Gastroesophageal sphincter (tissue), 4 donors: ENCODE measurements around the gene CERT1. TPM values are rescaled to one million over a fixed set of nuclear protein-coding genes. Genes with fewer than 3 reads are reported as not detected.
A peak's percentile ranks its signal among the peaks of the same experiment; 100 is the strongest.

ENCODE experiments used
- ATAC-seq: fragments of 150-250 bp; one replicate; pipeline ENCODE4 v1.9.1; 2016; ENCODE audit warnings: mild to moderate bottlenecking, moderate library complexity
- H3K27ac ChIP-seq, 4 donors: fragments of 200-600 bp; sonication (generic) in 3 of 4; 1 replicate in 3 of 4; 2 replicates in 1 of 4; pipeline ENCODE4 v1.5.1; 2016 to 2019
- H3K27me3 ChIP-seq: fragments of 200-600 bp; sonication (generic); one replicate; pipeline ENCODE4 v1.5.1; 2019
- H3K36me3 ChIP-seq, 2 donors: fragments of 200-600 bp; sonication (generic); one replicate each; pipeline ENCODE4 v1.5.1; 2019; ENCODE audit warnings: control low read depth in 1 of 2
- H3K4me1 ChIP-seq, 3 donors: fragments of 200-600 bp; sonication (generic); 1 replicate in 2 of 3; 2 replicates in 1 of 3; pipeline ENCODE4 v1.5.1; 2016 to 2019; ENCODE audit warnings: control low read depth in 2 of 3
- H3K4me3 ChIP-seq, 2 donors: fragments of 200-600 bp; sonication (generic); one replicate each; pipeline ENCODE4 v1.5.1; 2019; ENCODE audit warnings: mild to moderate bottlenecking in 1 of 2, moderate library complexity in 1 of 2
- H3K9me3 ChIP-seq, 3 donors: fragments of 200-600 bp; sonication (generic); one replicate each; pipeline ENCODE4 v1.5.1; 2017 to 2019; ENCODE audit warnings: control low read depth in 2 of 3
- EP300 ChIP-seq: sonication (generic); formaldehyde crosslinking; IDR thresholded peaks from one replicate; pipeline ENCODE4 v1.6.1; 2017; ENCODE audit warnings: antibody characterized with exemption, mild to moderate bottlenecking
- POLR2A ChIP-seq, 2 donors: fragments of 450-650 bp; IDR thresholded peaks; one replicate each; pipeline ENCODE4 v1.6.1; 2017; ENCODE audit warnings: antibody characterized with exemption in 2 of 2, mild to moderate bottlenecking in 2 of 2, moderate library complexity in 1 of 2
- POLR2AphosphoS5 ChIP-seq: sonication (generic); formaldehyde crosslinking; IDR thresholded peaks from one replicate; pipeline ENCODE4 v1.6.1; 2017; ENCODE audit warnings: antibody characterized with exemption
- WGBS, 2 donors: methylation state at CpG; one replicate each; pipeline ENCODE4 v1.1.5; 2018; ENCODE audit warnings: low coverage in 1 of 2; 5-methylcytosine and 5-hydroxymethylcytosine counted together
- total RNA-seq, 4 donors: library from RNA; depleted of rRNA; stranded (reverse); fragments of >200 nt; gene quantifications; one replicate each; pipeline ENCODE4 v1.1.0, GENCODE V29; 2016
- TF ChIP-seq, protein P1 (sequence below), 4 experiments: fragments of 200-600 bp in 2 of 4; fragments of 450-650 bp in 2 of 4; sonication (generic) in 1 of 4; IDR thresholded peaks; one replicate each; pipeline ENCODE4 v1.5.1; 2017 to 2019; ENCODE audit warnings: antibody characterized with exemption in 4 of 4, mild to moderate bottlenecking in 2 of 4, moderate library complexity in 2 of 4

CERT1 gene
- total RNA-seq, 4 donors from 2014 or later, result 23.4 to 46.5 (median 36.6) TPM

DNA sequence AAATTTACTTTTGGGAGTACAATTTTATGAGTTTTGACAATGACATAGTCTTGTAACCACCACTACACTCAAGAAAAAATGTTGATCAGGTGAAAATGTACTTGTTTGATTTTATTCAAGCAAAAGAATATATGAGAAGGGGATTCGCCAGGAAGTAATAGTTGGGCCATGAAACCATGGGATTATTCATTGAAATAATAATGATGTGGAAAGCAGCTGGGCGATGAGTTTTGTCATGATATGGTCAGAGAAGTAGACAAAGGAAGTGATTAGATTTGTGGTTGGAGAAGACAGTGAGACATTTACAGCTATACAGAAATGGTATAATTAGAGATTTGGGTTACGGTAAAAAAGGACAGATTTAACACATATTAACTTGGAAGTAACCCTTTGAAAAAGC, 163.2 kb downstream of the CERT1 start:
- H3K9me3 ChIP-seq, result no peaks in the 10 kb centered on the region
- H3K36me3 ChIP-seq, result peaks cover 15 to 96% of the 10 kb centered on the region in 2 donors
- no peak overlapping the region for H3K4me3 ChIP-seq
- H3K27ac ChIP-seq, result no peak overlapping the region
- 85 to 92% methylated on average over 3 of the region's 3 CpGs for WGBS, 2 donors
- no peaks in the 10 kb centered on the region for H3K27me3 ChIP-seq
- no peaks in the 10 kb centered on the region for H3K4me1 ChIP-seq
- no peak for ATAC-seq
- TF ChIP-seq POLR2A (IDR thresholded peaks at IDR 0.05), result no peak
- TF ChIP-seq, protein P1, sequence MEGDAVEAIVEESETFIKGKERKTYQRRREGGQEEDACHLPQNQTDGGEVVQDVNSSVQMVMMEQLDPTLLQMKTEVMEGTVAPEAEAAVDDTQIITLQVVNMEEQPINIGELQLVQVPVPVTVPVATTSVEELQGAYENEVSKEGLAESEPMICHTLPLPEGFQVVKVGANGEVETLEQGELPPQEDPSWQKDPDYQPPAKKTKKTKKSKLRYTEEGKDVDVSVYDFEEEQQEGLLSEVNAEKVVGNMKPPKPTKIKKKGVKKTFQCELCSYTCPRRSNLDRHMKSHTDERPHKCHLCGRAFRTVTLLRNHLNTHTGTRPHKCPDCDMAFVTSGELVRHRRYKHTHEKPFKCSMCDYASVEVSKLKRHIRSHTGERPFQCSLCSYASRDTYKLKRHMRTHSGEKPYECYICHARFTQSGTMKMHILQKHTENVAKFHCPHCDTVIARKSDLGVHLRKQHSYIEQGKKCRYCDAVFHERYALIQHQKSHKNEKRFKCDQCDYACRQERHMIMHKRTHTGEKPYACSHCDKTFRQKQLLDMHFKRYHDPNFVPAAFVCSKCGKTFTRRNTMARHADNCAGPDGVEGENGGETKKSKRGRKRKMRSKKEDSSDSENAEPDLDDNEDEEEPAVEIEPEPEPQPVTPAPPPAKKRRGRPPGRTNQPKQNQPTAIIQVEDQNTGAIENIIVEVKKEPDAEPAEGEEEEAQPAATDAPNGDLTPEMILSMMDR (IDR thresholded peaks at IDR 0.05), result no peak
- TF ChIP-seq EP300, result no peak
- TF ChIP-seq POLR2AphosphoS5, result no peak

DNA sequence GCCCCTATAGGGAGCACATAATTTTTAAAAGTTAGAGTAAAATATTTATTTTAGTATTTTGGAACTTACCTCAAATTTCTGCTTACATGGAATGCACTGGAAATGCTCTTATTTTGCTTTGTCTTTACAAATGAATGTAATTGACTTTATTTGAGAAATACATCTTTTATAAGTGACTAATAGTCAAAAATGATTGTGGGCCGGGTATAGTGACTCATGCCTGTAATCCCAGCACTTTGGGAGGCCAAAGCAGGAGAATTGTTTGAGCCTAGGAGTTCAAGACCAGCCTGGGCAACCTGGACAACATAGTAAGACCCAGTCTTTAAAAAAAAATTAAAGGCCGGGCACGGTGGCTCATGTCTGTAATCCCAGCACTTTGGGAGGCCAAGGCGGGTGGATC, 168.6 kb downstream of the CERT1 start:
- TF ChIP-seq EP300, result no peak
- no peak for TF ChIP-seq POLR2A (IDR thresholded peaks at IDR 0.05)
- TF ChIP-seq POLR2AphosphoS5, result no peak
- TF ChIP-seq, protein P1 (IDR thresholded peaks at IDR 0.05), result no peak
- H3K4me3 ChIP-seq, result no peak overlapping the region
- ATAC-seq, result no peak
- 83 to 86% methylated on average over 1 to 4 of the region's 4 CpGs for WGBS, 2 donors
- H3K4me1 ChIP-seq, result peaks cover 0 to 16% (median 3%) of the 10 kb centered on the region in 3 donors
- H3K9me3 ChIP-seq, result no peaks in the 10 kb centered on the region
- no peak overlapping the region for H3K27ac ChIP-seq
- H3K27me3 ChIP-seq, result no peaks in the 10 kb centered on the region
- peaks cover 3 to 45% of the 10 kb centered on the region in 2 donors for H3K36me3 ChIP-seq

DNA sequence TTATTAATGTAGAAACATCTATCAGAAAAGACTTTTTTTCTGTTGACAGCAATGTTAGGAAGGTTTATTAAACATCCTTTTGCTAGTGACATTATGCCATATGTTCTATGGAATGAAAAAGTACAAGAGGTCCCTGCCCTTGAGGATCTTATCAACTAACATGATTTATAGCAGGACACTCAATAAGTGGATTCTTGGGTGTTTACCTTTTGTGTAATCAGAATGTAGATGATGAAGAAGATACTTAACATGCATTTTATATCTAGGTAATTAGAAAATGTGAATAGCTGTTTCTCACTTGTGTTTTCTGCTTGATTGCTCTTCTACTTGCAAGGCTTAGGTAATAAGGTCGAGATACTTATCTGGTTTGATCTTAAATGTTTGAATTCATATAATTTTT, 169.5 kb downstream of the CERT1 start:
- Histone ChIP-seq H3K27me3 (no peaks in the 10 kb centered on the region), H3K36me3 (peaks cover 0 to 36% of the 10 kb centered on the region in 2 donors), H3K4me3 (no peak overlapping the region), H3K9me3 (no peaks in the 10 kb centered on the region), H3K4me1 (peaks cover 0 to 19% (median 3%) of the 10 kb centered on the region in 3 donors), H3K27ac (no peak overlapping the region)
- ATAC-seq, result no peak
- WGBS, 2 donors, result 58 to 85% methylated on average over 1 of the region's 1 CpG
- no peak for TF ChIP-seq POLR2A (IDR thresholded peaks at IDR 0.05)
- TF ChIP-seq, protein P1 (IDR thresholded peaks at IDR 0.05), result no peak
- TF ChIP-seq EP300, result no peak
- no peak for TF ChIP-seq POLR2AphosphoS5

DNA sequence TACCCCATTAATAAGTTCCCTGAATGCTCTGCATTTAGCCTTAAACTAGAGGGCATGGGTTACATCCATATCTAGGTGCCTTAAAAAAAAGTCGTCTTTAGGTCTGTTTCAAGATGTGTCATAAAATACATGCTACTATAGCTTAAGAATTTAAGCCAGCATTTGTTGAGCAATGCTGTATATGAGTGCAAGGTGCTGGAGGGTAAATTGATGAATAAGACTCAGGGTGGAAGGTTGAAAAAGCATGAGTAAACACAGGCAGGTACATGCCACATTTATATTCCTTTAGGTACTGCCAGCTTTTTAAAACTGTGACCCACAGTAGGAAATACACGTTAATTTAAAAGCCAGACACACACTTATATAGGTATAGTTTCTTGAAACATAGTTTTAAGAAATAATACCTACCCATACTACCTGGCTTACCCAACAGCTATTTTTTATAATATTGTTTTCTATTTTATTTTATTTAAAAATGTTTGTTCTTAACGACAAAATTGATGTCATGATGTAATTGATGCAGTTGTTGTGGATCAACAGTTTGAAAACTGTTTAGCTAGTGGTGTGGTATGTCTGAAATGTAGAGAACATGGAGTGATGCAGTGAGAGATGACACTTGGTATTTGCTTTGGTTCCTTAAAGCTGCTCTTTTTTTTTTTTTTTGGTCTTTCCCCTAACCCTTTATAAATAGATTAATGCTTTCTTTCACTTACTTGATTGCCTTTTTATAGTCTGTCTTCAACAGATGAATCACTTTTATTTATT, 170.5 kb downstream of the CERT1 start:
- no peak overlapping the region for H3K27ac ChIP-seq
- TF ChIP-seq EP300 (no peak), POLR2A (IDR thresholded peaks at IDR 0.05) (no peak), POLR2AphosphoS5 (no peak)
- no peak for ATAC-seq
- H3K9me3 ChIP-seq, result no peaks in the 10 kb centered on the region
- H3K27me3 ChIP-seq, result no peaks in the 10 kb centered on the region
- H3K4me3 ChIP-seq, result no peak overlapping the region
- WGBS, 2 donors, result 59 to 80% methylated on average over 3 of the region's 3 CpGs
- H3K36me3 ChIP-seq, result peaks cover 0 to 26% of the 10 kb centered on the region in 2 donors
- H3K4me1 ChIP-seq, result peaks cover 0 to 24% (median 3%) of the 10 kb centered on the region in 3 donors

DNA sequence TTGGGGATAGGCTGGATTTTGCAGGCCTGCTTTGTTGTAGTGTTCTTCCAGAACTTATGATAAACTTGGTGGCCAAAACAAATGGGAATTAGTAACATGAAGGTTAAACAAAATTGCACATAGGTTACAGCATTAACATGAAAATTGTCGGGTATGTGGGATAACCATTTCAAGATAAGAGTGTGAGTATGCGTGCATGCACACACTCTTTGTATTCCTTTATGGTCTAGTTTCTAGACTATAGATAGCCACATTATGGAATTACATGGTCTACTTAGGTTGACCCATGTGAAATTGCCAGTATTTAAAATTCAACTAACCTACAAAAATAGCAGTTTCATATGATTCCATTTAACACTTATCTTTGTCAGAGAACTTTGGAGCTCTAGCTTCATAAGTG, 173.0 kb downstream of the CERT1 start:
- no peaks in the 10 kb centered on the region for H3K9me3 ChIP-seq
- peaks cover 0 to 25% (median 3%) of the 10 kb centered on the region in 3 donors for H3K4me1 ChIP-seq
- no peaks in the 10 kb centered on the region for H3K27me3 ChIP-seq
- ATAC-seq, result no peak
- peak overlapping the region; percentile 76 to 82 for H3K4me3 ChIP-seq
- TF ChIP-seq, protein P1 (IDR thresholded peaks at IDR 0.05), result no peak
- TF ChIP-seq POLR2AphosphoS5, result no peak
- peaks cover 0 to 2% of the 10 kb centered on the region in 2 donors for H3K36me3 ChIP-seq
- 47 to 52% methylated on average over 2 of the region's 2 CpGs for WGBS, 2 donors
- no peak overlapping the region for H3K27ac ChIP-seq
